Body of pancreas (tissue), 4 donors: ENCODE results near the gene GPR61. TPM values are rescaled to one million over a fixed set of nuclear protein-coding genes. Genes with fewer than 3 reads are reported as not detected.

Experiments
- ATAC-seq: fragments of 150-250 bp; one replicate; pipeline ENCODE4 v1.9.1; 2016
- DNase-seq, 4 donors: peaks; one replicate each; pipeline ENCODE4 v3.0.0-alpha.2; 2019
- H3K27ac ChIP-seq, 4 donors: fragments of 200-600 bp; sonication (generic); 1 replicate in 3 of 4; 2 replicates in 1 of 4; pipeline versions ENCODE4 v1.5.1 to v1.6.1; 2016 to 2019; ENCODE audit warnings: mild to moderate bottlenecking in 1 of 4, mixed read lengths in 1 of 4, moderate library complexity in 1 of 4
- H3K27me3 ChIP-seq, 2 donors: fragments of 200-600 bp; sonication (generic); one replicate each; pipeline ENCODE4 v1.6.0; 2016; ENCODE audit warnings: mild to moderate bottlenecking in 1 of 2
- H3K36me3 ChIP-seq, 2 donors: fragments of 200-600 bp; sonication (generic); replicated peaks in 1 of 2; 2 replicates each; pipeline ENCODE4 v1.5.1; 2016; ENCODE audit warnings: low read depth in 2 of 2; ENCODE audit not compliant: insufficient read depth in 1 of 2
- H3K4me1 ChIP-seq: fragments of 200-600 bp; sonication (generic); one replicate; pipeline ENCODE4 v1.6.0; 2016
- H3K4me3 ChIP-seq, 2 donors: fragments of 200-600 bp; sonication (generic); 1 replicate in 1 of 2; 2 replicates in 1 of 2; pipeline ENCODE4 v1.5.1; 2016 to 2019
- H3K9me3 ChIP-seq, 3 donors: fragments of 200-600 bp; sonication (generic); 1 replicate in 2 of 3; 2 replicates in 1 of 3; pipeline ENCODE4 v1.5.1; 2016
- POLR2A ChIP-seq, 3 donors: fragments of 450-650 bp; IDR thresholded peaks; one replicate each; pipeline ENCODE4 v1.6.1; 2016; ENCODE audit warnings: antibody characterized with exemption in 3 of 3, mild to moderate bottlenecking in 2 of 3
- WGBS, 2 donors: methylation state at CpG; one replicate each; pipeline ENCODE4 v1.1.5; 2017; 5-methylcytosine and 5-hydroxymethylcytosine counted together
- intact Hi-C: fragments of 100-400 bp; cut with DNase I; formaldehyde crosslinking; loops from one replicate; pipeline ENCODE4 v1.15.1; 2023
- total RNA-seq, 2 donors: library from RNA; depleted of rRNA; stranded (reverse); fragments of >200 nt; gene quantifications; one replicate each; pipeline ENCODE4 v1.1.0, GENCODE V29; 2016
- TF ChIP-seq, protein P1 (sequence below), 7 experiments: fragments of 450-650 bp in 4 of 7; fragments of 200-600 bp in 3 of 7; sonication (generic) in 3 of 7; IDR thresholded peaks; one replicate each; pipeline ENCODE4 v1.5.1; 2016 to 2019; ENCODE audit warnings: antibody characterized with exemption in 7 of 7

GPR61 gene
- total RNA-seq, 2 donors from 2014 or later: not detected

DNA sequence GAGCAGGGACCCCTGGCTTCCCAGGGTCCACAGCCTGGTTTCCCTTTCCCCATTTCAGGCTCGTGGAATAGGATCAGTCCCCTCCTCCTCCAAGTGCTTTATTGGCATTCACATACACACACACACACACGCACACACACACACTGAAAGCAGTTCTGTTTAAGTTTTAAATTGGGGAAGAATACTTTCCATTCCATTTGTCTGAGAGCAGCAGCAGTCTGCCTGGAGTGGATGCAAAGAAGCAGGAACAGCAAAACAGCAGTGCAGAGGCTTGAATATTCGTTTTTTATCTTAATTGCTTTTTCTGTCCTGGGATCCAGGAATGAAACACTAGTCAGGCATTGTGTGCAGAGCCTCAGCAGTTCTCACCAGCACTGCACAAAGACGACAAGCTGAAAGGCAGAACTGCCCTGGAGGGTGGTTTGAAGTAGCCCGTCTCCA, 38.7 kb upstream of the GPR61 start:
- DNase-seq: no peak
- no peaks in the 10 kb centered on the region for H3K4me1 ChIP-seq

DNA sequence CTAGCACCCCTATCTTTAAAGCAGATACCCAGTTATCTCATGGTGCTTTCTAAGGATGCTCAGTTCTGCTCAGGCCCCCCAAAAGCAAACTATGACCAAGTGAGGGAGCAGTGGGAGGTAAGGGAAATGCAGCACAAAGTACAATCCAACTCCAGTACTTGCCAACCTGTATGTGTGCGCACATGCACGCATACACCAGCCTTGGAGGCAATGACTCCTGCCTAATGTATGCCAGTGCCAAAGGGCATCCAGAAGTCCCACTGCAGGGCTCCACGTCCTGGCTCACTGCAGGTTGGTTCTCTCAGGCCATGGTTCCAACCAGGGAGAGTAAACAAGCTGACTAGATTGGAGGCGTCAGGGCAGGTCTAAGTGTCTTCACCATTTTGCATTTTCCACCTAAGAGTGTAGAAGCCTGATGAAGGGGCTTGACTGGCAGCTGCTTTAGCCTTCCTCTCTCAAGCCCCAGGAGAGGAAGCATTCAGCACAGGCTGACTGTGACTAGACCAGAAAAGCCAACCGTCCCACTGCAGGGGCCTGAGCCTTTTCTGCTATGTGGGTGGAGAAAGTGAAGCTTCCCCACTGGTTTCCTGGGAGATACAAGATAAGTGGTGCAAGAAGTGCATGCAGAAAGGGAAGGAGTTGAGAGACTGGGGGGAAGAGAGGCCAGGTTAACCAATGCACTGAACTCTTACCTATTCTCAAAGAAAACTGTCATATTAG, 37.9 kb upstream of the GPR61 start:
- no peak for ATAC-seq
- TF ChIP-seq, protein P1, sequence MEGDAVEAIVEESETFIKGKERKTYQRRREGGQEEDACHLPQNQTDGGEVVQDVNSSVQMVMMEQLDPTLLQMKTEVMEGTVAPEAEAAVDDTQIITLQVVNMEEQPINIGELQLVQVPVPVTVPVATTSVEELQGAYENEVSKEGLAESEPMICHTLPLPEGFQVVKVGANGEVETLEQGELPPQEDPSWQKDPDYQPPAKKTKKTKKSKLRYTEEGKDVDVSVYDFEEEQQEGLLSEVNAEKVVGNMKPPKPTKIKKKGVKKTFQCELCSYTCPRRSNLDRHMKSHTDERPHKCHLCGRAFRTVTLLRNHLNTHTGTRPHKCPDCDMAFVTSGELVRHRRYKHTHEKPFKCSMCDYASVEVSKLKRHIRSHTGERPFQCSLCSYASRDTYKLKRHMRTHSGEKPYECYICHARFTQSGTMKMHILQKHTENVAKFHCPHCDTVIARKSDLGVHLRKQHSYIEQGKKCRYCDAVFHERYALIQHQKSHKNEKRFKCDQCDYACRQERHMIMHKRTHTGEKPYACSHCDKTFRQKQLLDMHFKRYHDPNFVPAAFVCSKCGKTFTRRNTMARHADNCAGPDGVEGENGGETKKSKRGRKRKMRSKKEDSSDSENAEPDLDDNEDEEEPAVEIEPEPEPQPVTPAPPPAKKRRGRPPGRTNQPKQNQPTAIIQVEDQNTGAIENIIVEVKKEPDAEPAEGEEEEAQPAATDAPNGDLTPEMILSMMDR (IDR thresholded peaks at IDR 0.05): no peak
- TF ChIP-seq POLR2A (IDR thresholded peaks at IDR 0.05): no peak
- 65 to 88% methylated on average over 4 to 5 of the region's 5 CpGs for WGBS, 2 donors

More for the DNA sequence above, 38.7 kb upstream of the GPR61 start:
- Histone ChIP-seq H3K9me3 (no peaks in the 10 kb centered on the region), H3K4me3 (no peak overlapping the region), H3K36me3 (no peaks in the 10 kb centered on the region), H3K27me3 (no peaks in the 10 kb centered on the region), H3K27ac (no peak overlapping the region)
- intact Hi-C loops: no loop called here
- 54 to 62% methylated on average over 5 of the region's 5 CpGs for WGBS, 2 donors
- TF ChIP-seq POLR2A (IDR thresholded peaks at IDR 0.05): no peak
- TF ChIP-seq, protein P1 (IDR thresholded peaks at IDR 0.05): no peak
- no peak for ATAC-seq

DNA sequence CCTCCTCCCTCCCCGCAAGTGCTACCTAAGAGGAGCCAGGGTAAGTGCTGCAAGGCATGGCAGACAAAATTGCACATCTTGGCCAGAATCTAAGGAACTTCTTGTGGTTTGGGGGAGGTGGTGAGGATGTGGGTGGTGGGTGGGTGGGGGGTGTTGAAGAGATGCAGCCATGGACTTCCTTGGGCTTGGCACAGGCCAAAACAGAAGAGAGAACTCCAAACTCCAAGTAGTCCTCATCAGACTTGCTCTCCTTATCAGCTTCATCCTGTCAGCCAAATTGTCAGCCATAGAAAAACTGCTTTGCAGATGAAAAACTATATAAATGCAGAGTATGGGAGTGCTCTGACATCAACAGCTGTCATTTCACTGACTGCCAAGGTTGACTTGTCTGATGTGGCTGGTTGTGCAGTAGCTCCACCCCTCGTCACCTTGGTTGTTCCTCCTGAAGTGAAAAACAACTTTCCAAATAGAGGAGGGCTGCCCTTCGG, 37.3 kb upstream of the GPR61 start:
- Histone ChIP-seq H3K4me1 (no peaks in the 10 kb centered on the region), H3K9me3 (no peaks in the 10 kb centered on the region), H3K4me3 (no peak overlapping the region), H3K36me3 (no peaks in the 10 kb centered on the region), H3K27me3 (no peaks in the 10 kb centered on the region), H3K27ac (no peak overlapping the region)
- peak in 2 of 4 donors; percentile 30 to 41 for DNase-seq
- no peak for TF ChIP-seq POLR2A (IDR thresholded peaks at IDR 0.05)
- TF ChIP-seq, protein P1 (IDR thresholded peaks at IDR 0.05): no peak
- intact Hi-C loops: no loop called here
- WGBS, 2 donors: 54 to 56% methylated on average over 3 of the region's 3 CpGs
- peak; percentile 45 for ATAC-seq

More for the DNA sequence above, 37.9 kb upstream of the GPR61 start:
- no peaks in the 10 kb centered on the region for H3K4me1 ChIP-seq
- H3K9me3 ChIP-seq: no peaks in the 10 kb centered on the region
- no peak overlapping the region for H3K27ac ChIP-seq
- intact Hi-C loops: no loop called here
- no peak for DNase-seq
- no peak overlapping the region for H3K4me3 ChIP-seq
- H3K36me3 ChIP-seq: no peaks in the 10 kb centered on the region
- H3K27me3 ChIP-seq: no peaks in the 10 kb centered on the region

DNA sequence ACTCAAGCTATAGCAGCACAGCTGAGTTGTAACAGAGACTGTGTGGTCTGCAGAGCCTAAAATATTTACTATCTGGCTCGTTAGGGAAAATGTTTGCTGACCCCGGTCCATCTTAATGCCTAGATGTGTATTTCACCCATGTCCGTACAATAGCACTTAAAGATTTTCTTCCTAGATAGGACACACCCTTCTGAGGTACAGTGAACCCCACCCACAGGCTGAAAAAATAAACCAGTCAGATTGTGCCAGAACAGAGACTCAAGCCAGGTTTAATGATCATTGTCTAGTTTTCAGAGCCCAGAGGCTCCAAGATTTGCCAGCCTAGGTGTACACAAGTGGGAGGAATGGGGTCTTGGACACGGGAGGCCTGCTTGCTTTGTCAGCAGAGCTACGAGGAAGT, 35.7 kb upstream of the GPR61 start:
- 70 to 75% methylated on average over 5 of the region's 5 CpGs for WGBS, 2 donors
- Histone ChIP-seq H3K27me3 (no peaks in the 10 kb centered on the region), H3K4me1 (peaks cover 11% of the 10 kb centered on the region), H3K27ac (no peak overlapping the region), H3K4me3 (no peak overlapping the region), H3K9me3 (no peaks in the 10 kb centered on the region), H3K36me3 (no peaks in the 10 kb centered on the region)
- ATAC-seq (no peak), DNase-seq (no peak)
- intact Hi-C loops: no loop called here
- TF ChIP-seq, protein P1 (IDR thresholded peaks at IDR 0.05): no peak
- TF ChIP-seq POLR2A (IDR thresholded peaks at IDR 0.05): no peak

DNA sequence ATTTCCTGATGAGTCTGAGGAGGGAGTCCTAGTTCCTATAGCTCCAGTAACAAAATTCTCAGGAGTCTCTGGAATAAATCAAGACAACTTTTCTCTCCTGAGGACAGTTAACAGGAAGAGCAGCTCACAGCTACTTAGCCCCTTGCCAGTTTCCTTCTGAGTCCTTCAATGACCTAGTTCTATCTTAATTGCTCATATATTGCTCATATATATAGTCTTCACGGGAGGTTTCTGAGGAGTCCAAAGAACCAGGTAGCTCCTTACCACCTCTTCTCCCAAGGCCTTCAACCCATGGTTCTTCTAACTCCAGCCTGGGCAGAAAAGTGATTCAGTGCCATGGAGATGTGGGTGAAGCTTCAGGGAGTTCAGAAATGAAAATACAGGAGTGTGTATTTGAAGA, 34.7 kb upstream of the GPR61 start:
- H3K36me3 ChIP-seq: no peaks in the 10 kb centered on the region
- H3K27me3 ChIP-seq: no peaks in the 10 kb centered on the region
- intact Hi-C loops: no loop called here
- H3K4me1 ChIP-seq: peaks cover 17% of the 10 kb centered on the region
- DNase-seq: no peak
- TF ChIP-seq, protein P1 (IDR thresholded peaks at IDR 0.05): no peak
- WGBS, 2 donors: 70 to 82% methylated on average over 1 of the region's 1 CpG
- H3K9me3 ChIP-seq: no peaks in the 10 kb centered on the region
- no peak for ATAC-seq
- no peak overlapping the region for H3K27ac ChIP-seq
- H3K4me3 ChIP-seq: no peak overlapping the region
